ENCODE results near the gene ADAMTS8. TPM values are rescaled to one million over a fixed set of nuclear protein-coding genes. Genes with fewer than 3 reads are reported as not detected.

Gene ADAMTS8
- total and polyA plus RNA-seq, 2 donors (not counting 3 experiments of a cell fraction or from before 2014, with no cell fraction given): not detected

DNA sequence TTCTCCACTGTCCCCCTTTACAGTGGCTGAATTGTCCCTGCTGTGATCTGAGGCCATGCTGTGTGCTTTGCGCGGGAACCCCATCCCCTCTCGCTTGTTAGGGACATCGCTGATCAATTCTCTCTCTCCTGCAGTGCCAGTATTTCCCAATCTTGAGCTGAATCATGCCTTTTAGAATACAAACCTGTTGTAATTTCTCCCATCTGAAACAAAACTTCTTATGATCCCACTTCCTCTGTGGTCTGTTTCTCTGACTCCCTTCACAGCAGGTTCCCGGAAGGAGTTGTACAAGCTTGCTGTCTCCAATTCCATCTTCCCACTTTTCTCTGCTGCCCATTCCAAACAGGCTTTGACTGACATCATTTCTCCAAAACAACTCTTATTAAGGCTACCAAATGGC, 36.9 kb upstream of the ADAMTS8 start:
- TF ChIP-seq, protein P1, sequence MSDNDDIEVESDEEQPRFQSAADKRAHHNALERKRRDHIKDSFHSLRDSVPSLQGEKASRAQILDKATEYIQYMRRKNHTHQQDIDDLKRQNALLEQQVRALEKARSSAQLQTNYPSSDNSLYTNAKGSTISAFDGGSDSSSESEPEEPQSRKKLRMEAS (IDR thresholded peaks at IDR 0.05; ENCODE audit: insufficient read depth, insufficient read length): no peak
- TF ChIP-seq MYC (IDR thresholded peaks at IDR 0.05; ENCODE audit: low read depth, low read length) (no peak), POLR2AphosphoS5 (IDR thresholded peaks at IDR 0.05; ENCODE audit: insufficient read depth, low read depth, low read length) (no peak), FOS (IDR thresholded peaks at IDR 0.05; ENCODE audit: borderline replicate concordance, insufficient read depth, low read length) (no peak), GATA2 (IDR thresholded peaks at IDR 0.05; ENCODE audit: insufficient read depth, insufficient read length, low read depth, low read length) (no peak), JUN (IDR thresholded peaks at IDR 0.05; ENCODE audit: borderline replicate concordance, insufficient read depth, insufficient read length, low read depth) (no peak)
- no peaks in the 10 kb centered on the region for H3K36me3 ChIP-seq (ENCODE audit: control insufficient read depth in 2 of 2, extremely low read depth in 1 of 2, insufficient read depth in 2 of 2, low read length in 2 of 2)
- no peaks in the 10 kb centered on the region for H3K9me1 ChIP-seq (replicated peaks; ENCODE audit: control insufficient read depth, extremely low read depth, insufficient read depth, low read length)
- peaks cover 0 to 2% of the 10 kb centered on the region in 2 experiments for H3K27me3 ChIP-seq (ENCODE audit: control insufficient read depth in 2 of 2, insufficient read depth in 2 of 2, low read length in 2 of 2)
- no peaks in the 10 kb centered on the region for H4K20me1 ChIP-seq (replicated peaks; ENCODE audit: control insufficient read depth, extremely low read depth, insufficient read depth, low read length)
- ChIA-PET CTCF (no interaction called here), POLR2A (no interaction called here)
- BruUV-seq (replicated peaks): no TSS peak
- H3K9me3 ChIP-seq (replicated peaks; ENCODE audit: control insufficient read depth, insufficient read depth, low read length): no peaks in the 10 kb centered on the region
- no peak overlapping the region for H3K9ac ChIP-seq (replicated peaks; ENCODE audit: extremely low read depth, insufficient read depth, low read length)
- dilution Hi-C loops (cut with MboI; ENCODE audit: extremely low pct_ligation_motif_present, low sequenced_read_pairs): no loop called here
- H3K4me1 ChIP-seq (ENCODE audit: control insufficient read depth, extremely low read depth, insufficient read depth, low read length): no peaks in the 10 kb centered on the region
- no peaks in the 10 kb centered on the region for H3K79me2 ChIP-seq (ENCODE audit: control insufficient read depth, insufficient read depth, low read length)
- intact Hi-C loops (cut with micrococcal nuclease): no loop called here
- H3K4me2 ChIP-seq (ENCODE audit: insufficient read depth, low read length): no peak overlapping the region
- H3K4me3 ChIP-seq (replicated peaks in 1 of 3; ENCODE audit: insufficient read depth in 1 of 3, low read depth in 1 of 3, low read length in 3 of 3): no peak overlapping the region
- no peak overlapping the region for H2AFZ ChIP-seq (ENCODE audit: low read depth, low read length)
- no peak for DNase-seq (ENCODE audit: low read depth, low spot score)
- H3K27ac ChIP-seq (ENCODE audit: insufficient read depth, low read depth, low read length): no peak overlapping the region
- FAIRE-seq: no peak

DNA sequence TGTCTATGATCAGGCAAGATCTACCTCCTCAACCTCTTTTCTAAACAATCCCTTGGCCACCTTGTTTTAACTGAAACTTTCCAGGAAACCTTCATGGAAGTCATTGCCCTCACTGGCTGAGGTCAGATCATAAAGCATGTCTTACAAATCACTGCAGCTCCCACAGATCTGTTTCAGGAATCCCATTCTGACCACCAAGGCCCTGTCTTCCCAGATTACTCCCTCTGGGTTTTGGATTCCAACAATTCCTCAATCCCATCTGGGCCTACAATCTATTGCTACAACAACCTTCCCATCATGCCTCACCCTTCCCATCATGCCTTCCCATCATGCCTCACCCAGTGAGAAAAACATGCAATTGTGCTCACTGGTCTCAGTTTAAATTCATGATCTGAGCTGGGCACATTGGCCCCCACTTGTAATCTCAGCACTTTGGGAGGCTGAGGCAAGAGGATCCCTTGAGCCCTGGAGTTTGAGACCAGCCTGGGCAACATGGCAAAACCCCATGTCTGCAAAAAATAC, 35.9 kb upstream of the ADAMTS8 start:
- Histone ChIP-seq H4K20me1 (replicated peaks; ENCODE audit: control insufficient read depth, extremely low read depth, insufficient read depth, low read length) (no peaks in the 10 kb centered on the region), H3K79me2 (ENCODE audit: control insufficient read depth, insufficient read depth, low read length) (no peaks in the 10 kb centered on the region), H3K9me3 (replicated peaks; ENCODE audit: control insufficient read depth, insufficient read depth, low read length) (no peaks in the 10 kb centered on the region), H3K4me1 (ENCODE audit: control insufficient read depth, extremely low read depth, insufficient read depth, low read length) (no peaks in the 10 kb centered on the region), H3K27me3 (ENCODE audit: control insufficient read depth in 2 of 2, insufficient read depth in 2 of 2, low read length in 2 of 2) (peaks cover 1 to 2% of the 10 kb centered on the region in 2 experiments), H3K27ac (ENCODE audit: insufficient read depth, low read depth, low read length) (no peak overlapping the region), H3K36me3 (ENCODE audit: control insufficient read depth in 2 of 2, extremely low read depth in 1 of 2, insufficient read depth in 2 of 2, low read length in 2 of 2) (no peaks in the 10 kb centered on the region), H3K4me2 (ENCODE audit: insufficient read depth, low read length) (no peak overlapping the region), H3K9me1 (replicated peaks; ENCODE audit: control insufficient read depth, extremely low read depth, insufficient read depth, low read length) (no peaks in the 10 kb centered on the region), H2AFZ (ENCODE audit: low read depth, low read length) (no peak overlapping the region), H3K9ac (replicated peaks; ENCODE audit: extremely low read depth, insufficient read depth, low read length) (no peak overlapping the region), H3K4me3 (replicated peaks in 1 of 3; ENCODE audit: insufficient read depth in 1 of 3, low read depth in 1 of 3, low read length in 3 of 3) (no peak overlapping the region)
- TF ChIP-seq MYC (IDR thresholded peaks at IDR 0.05; ENCODE audit: low read depth, low read length) (no peak), EZH2 (IDR thresholded peaks at IDR 0.05; ENCODE audit: borderline replicate concordance, low read depth, low read length, severe bottlenecking) (no peak)
- TF ChIP-seq, protein P2, sequence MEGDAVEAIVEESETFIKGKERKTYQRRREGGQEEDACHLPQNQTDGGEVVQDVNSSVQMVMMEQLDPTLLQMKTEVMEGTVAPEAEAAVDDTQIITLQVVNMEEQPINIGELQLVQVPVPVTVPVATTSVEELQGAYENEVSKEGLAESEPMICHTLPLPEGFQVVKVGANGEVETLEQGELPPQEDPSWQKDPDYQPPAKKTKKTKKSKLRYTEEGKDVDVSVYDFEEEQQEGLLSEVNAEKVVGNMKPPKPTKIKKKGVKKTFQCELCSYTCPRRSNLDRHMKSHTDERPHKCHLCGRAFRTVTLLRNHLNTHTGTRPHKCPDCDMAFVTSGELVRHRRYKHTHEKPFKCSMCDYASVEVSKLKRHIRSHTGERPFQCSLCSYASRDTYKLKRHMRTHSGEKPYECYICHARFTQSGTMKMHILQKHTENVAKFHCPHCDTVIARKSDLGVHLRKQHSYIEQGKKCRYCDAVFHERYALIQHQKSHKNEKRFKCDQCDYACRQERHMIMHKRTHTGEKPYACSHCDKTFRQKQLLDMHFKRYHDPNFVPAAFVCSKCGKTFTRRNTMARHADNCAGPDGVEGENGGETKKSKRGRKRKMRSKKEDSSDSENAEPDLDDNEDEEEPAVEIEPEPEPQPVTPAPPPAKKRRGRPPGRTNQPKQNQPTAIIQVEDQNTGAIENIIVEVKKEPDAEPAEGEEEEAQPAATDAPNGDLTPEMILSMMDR (IDR thresholded peaks at IDR 0.05; ENCODE audit: extremely low read depth in 1 of 2, insufficient read depth in 1 of 2, low read depth in 1 of 2, low read length in 2 of 2): no peak
- FAIRE-seq (no peak), DNase-seq (ENCODE audit: low read depth, low spot score) (no peak)
- intact Hi-C loops (cut with micrococcal nuclease) (no loop called here), dilution Hi-C loops (cut with MboI; ENCODE audit: extremely low pct_ligation_motif_present, low sequenced_read_pairs) (no loop called here)
- POLR2A ChIA-PET: no interaction called here
- no TSS peak for BruUV-seq (replicated peaks)
- CTCF ChIA-PET: interaction anchor here (0.8 kb wide), 1 partner anchor 29 kb away, joined by 4 read pairs; no protein-coding TSS in a partner anchor

Data from endothelial cell of umbilical vein (primary cell).